NT2/D1 (cell line): ENCODE results near the gene ACSL5.

Experiments used
- YY1 ChIP-seq: IDR thresholded peaks from 2 replicates; pipeline ENCODE4 v1.6.1; 2011; ENCODE audit not compliant: insufficient read length, insufficient read depth
- ZNF274 ChIP-seq: IDR thresholded peaks from 2 replicates; pipeline ENCODE4 v1.6.1; 2011; ENCODE audit warnings: mild to moderate bottlenecking, low read depth, low read length

GRCh38 chr10:112409299-112409698 is 35.4 kb downstream of the ACSL5 start:
- TF ChIP-seq ZNF274 = no peak
- TF ChIP-seq YY1 = no peak
